Activated T-helper 1 cell treated with anti-CD3 and anti-CD28 coated beads, Interleukin-12 subunit alpha, Interleukin-12 subunit beta, Interleukin-2, Interleukin-4 antibody, amounts not matched to agents 30 ng/mL and 10 ng/mL and 1 ng/mL, durations not matched to agents 14 hours and 24 hours and 36 hours (primary cell): ENCODE results near the gene NUDCD2. TPM values are rescaled to one million over a fixed set of nuclear protein-coding genes. Genes with fewer than 3 reads are reported as not detected.
"Not testable (repeated sequence)": the region's sequence is repeated elsewhere in the genome, so short reads cannot be mapped to it uniquely, and the experiment has no call there.

Experiments used
- DNase-seq: peaks from one replicate; pipeline ENCODE4 v3.0.0; 2021; ENCODE audit warnings: low spot score
- H3K27ac Mint-ChIP-seq: one replicate; pipeline ENCODE4 v1.8.0; 2021; ENCODE audit warnings: mild to moderate bottlenecking, mixed read lengths
- H3K27me3 Mint-ChIP-seq: one replicate; pipeline ENCODE4 v1.8.0; 2022; ENCODE audit warnings: mild to moderate bottlenecking, moderate library complexity, mixed read lengths; ENCODE audit not compliant: insufficient read depth
- H3K36me3 Mint-ChIP-seq: one replicate; pipeline ENCODE4 v1.8.0; 2021; ENCODE audit warnings: low read depth, mixed read lengths
- H3K4me1 Mint-ChIP-seq: one replicate; pipeline ENCODE4 v1.8.0; 2021; ENCODE audit warnings: low read depth, mixed read lengths
- H3K4me3 Mint-ChIP-seq: one replicate; pipeline ENCODE4 v1.8.0; 2021; ENCODE audit warnings: mild to moderate bottlenecking, moderate library complexity, mixed read lengths
- H3K9me3 Mint-ChIP-seq: one replicate; pipeline ENCODE4 v1.8.0; 2021; ENCODE audit warnings: mixed read lengths
- intact Hi-C: fragments of 100-400 bp; cut with micrococcal nuclease; formaldehyde crosslinking; loops from one replicate; pipeline ENCODE4 v1.15.1; 2024
- total RNA-seq: library from RNA; stranded (reverse); gene quantifications from 2 replicates; pipeline ENCODE4 v1.2.3, GENCODE V29; 2022

Gene NUDCD2
- total RNA-seq, 1 donor from 2014 or later = 39.3 TPM

DNA sequence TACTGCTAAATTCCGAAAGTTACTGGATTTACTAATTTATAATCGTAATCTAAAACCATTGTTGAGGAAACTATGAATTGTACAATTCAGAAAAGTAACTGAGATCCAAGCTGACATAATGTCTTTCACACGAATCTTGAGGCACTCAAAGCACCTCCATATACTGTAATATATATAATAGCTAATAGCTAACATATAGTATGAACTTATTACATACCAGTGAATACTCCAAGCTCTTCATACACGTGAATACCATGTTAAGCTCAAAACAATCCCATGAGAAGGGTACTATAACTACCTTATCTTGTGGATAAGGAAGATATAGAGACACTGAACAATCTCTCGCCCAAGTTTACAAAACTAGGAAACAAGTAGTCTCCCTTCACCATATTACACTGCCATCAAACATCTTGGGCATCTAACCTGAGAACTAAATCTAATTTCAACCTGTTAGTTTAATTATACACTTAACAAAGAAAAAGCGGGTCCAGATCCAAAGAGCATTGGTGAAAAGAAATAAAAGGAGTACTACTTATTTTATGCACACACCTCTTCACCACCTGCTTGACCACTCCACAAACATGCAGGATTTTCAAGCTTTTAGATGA is 1.0 kb downstream of the NUDCD2 start:
- Mint-ChIP-seq H3K4me1 (peaks cover 43% of the 10 kb centered on the region), H3K27me3 (no peaks in the 10 kb centered on the region), H3K4me3 (peak overlapping the region; percentile 96), H3K36me3 (peaks cover 23% of the 10 kb centered on the region), H3K9me3 (no peaks in the 10 kb centered on the region), H3K27ac (peak overlapping the region; percentile 97)
- DNase-seq = no peak
- intact Hi-C loops = no loop called here

GRCh38 chr5:163456840-163457239 is 3.1 kb downstream of the NUDCD2 start:
- no peaks in the 10 kb centered on the region for H3K27me3 Mint-ChIP-seq

GRCh38 chr5:163456029-163456589 is 3.8 kb downstream of the NUDCD2 start:
- peaks cover 31% of the 10 kb centered on the region for H3K4me1 Mint-ChIP-seq
- DNase-seq = no peak

More at GRCh38 chr5:163456840-163457239, 3.1 kb downstream of the NUDCD2 start:
- intact Hi-C loops = no loop called here
- no peak for DNase-seq
- H3K4me1 Mint-ChIP-seq = peaks cover 31% of the 10 kb centered on the region
- no peak overlapping the region for H3K27ac Mint-ChIP-seq
- H3K36me3 Mint-ChIP-seq = peaks cover 31% of the 10 kb centered on the region
- H3K4me3 Mint-ChIP-seq = peak overlapping the region; percentile 41
- H3K9me3 Mint-ChIP-seq = no peaks in the 10 kb centered on the region

GRCh38 chr5:163455406-163455805 is 4.5 kb downstream of the NUDCD2 start:
- intact Hi-C loops, H3K27ac Mint-ChIP-seq, DNase-seq, H3K4me3 Mint-ChIP-seq, H3K9me3 Mint-ChIP-seq, H3K27me3 Mint-ChIP-seq: not testable (repeated sequence)
- Mint-ChIP-seq H3K36me3 (peaks cover 40% of the 10 kb centered on the region), H3K4me1 (peaks cover 31% of the 10 kb centered on the region)

More at GRCh38 chr5:163456029-163456589, 3.8 kb downstream of the NUDCD2 start:
- Mint-ChIP-seq H3K27ac (peak overlapping the region; percentile 2), H3K4me3 (peak overlapping the region; percentile 17), H3K9me3 (no peaks in the 10 kb centered on the region), H3K27me3 (no peaks in the 10 kb centered on the region), H3K36me3 (peaks cover 34% of the 10 kb centered on the region)
- intact Hi-C loops = no loop called here

DNA sequence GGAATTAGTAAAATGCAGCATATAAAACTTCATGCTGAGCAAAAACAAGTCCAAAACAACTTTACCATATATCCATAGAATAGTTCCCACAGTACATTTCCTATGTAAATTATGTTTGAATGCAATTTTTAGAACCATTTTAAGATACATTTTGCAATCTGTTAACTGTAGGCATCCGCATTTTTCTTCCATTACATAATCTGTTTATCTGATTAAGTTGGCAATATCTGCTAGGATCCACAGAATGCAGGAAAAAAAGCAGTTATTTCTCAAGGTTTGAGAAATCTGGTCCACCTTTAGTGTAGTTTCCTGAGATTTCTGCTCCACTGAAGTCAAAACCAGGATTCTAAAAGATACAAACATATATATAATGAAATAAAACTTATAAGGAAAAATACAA is 6.2 kb downstream of the NUDCD2 start:
- DNase-seq = no peak
- H3K27me3 Mint-ChIP-seq = no peaks in the 10 kb centered on the region
- H3K4me3 Mint-ChIP-seq = no peak overlapping the region
- no peaks in the 10 kb centered on the region for H3K9me3 Mint-ChIP-seq
- intact Hi-C loops = no loop called here
- H3K36me3 Mint-ChIP-seq = peaks cover 53% of the 10 kb centered on the region
- H3K27ac Mint-ChIP-seq = no peak overlapping the region
- peaks cover 31% of the 10 kb centered on the region for H3K4me1 Mint-ChIP-seq

DNA sequence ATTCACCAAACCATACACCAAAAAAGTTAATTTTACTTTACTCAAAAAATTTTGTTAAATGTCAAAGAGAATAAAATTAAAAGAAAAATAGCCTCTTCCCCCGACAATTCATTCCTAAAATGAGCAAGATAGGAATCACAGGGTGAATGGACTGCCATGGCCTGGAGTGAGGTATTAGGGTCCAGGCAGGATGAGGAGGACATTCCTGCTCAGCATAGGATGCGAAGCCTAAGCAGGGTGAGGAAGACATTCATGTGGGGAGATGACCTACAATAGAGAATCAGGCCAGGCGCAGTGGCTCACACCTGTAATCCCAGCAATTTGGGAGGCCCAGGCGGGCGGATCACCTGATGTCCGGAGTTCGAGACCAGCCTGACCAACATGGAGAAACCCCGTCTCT is 8.4 kb downstream of the NUDCD2 start:
- Mint-ChIP-seq H3K36me3 (peaks cover 66% of the 10 kb centered on the region), H3K27me3 (no peaks in the 10 kb centered on the region)
- intact Hi-C loops = no loop called here

GRCh38 chr5:163448491-163448890 is 11.4 kb downstream of the NUDCD2 start:
- H3K4me3 Mint-ChIP-seq = no peak overlapping the region
- no peaks in the 10 kb centered on the region for H3K27me3 Mint-ChIP-seq
- H3K4me1 Mint-ChIP-seq = peaks cover 11% of the 10 kb centered on the region
- H3K9me3 Mint-ChIP-seq = no peaks in the 10 kb centered on the region
- intact Hi-C loops = loop anchor here (1.0 kb wide), 1 partner anchor 8 kb away; no protein-coding TSS in a partner anchor
- DNase-seq = no peak
- H3K27ac Mint-ChIP-seq = no peak overlapping the region
- H3K36me3 Mint-ChIP-seq = peaks cover 61% of the 10 kb centered on the region

More for the DNA sequence above, 8.4 kb downstream of the NUDCD2 start:
- H3K4me1 Mint-ChIP-seq = peaks cover 21% of the 10 kb centered on the region
- no peak overlapping the region for H3K27ac Mint-ChIP-seq
- H3K9me3 Mint-ChIP-seq = no peaks in the 10 kb centered on the region
- H3K4me3 Mint-ChIP-seq = no peak overlapping the region
- DNase-seq = no peak

GRCh38 chr5:163447875-163448274 is 12.0 kb downstream of the NUDCD2 start:
- no peaks in the 10 kb centered on the region for H3K27me3 Mint-ChIP-seq
- no peak for DNase-seq
- no peak overlapping the region for H3K27ac Mint-ChIP-seq
- no peaks in the 10 kb centered on the region for H3K9me3 Mint-ChIP-seq
- peaks cover 11% of the 10 kb centered on the region for H3K4me1 Mint-ChIP-seq
- peaks cover 60% of the 10 kb centered on the region for H3K36me3 Mint-ChIP-seq
- no peak overlapping the region for H3K4me3 Mint-ChIP-seq
- intact Hi-C loops = loop anchor here (1.0 kb wide), 1 partner anchor 8 kb away; no protein-coding TSS in a partner anchor

DNA sequence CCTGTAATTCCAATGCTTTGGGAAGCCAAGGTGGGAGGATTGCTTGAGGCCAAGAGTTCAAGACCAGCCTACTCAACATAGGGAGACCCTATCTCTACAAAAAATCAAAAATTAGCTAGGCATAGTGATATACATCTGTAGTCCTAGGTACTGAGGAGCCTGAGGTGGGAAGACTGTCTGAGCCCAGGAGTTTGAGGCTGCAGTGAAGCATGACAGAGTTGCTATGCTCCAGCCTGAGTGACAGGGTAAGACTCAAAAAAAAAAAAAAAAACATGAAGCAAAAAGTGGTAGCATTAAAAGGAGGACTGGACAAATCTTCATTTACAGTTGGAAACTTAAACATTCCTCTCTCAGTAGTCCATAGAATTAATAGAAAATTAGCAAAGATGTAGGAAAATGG is 12.7 kb downstream of the NUDCD2 start:
- intact Hi-C loops = no loop called here
- peaks cover 63% of the 10 kb centered on the region for H3K36me3 Mint-ChIP-seq

GRCh38 chr5:163445345-163445744 is 14.6 kb downstream of the NUDCD2 start:
- peaks cover 61% of the 10 kb centered on the region for H3K36me3 Mint-ChIP-seq
- no peak overlapping the region for H3K27ac Mint-ChIP-seq
- DNase-seq = no peak
- H3K9me3 Mint-ChIP-seq = no peaks in the 10 kb centered on the region
- H3K4me1 Mint-ChIP-seq = peaks cover 27% of the 10 kb centered on the region
- intact Hi-C loops = no loop called here
- no peak overlapping the region for H3K4me3 Mint-ChIP-seq
- H3K27me3 Mint-ChIP-seq = no peaks in the 10 kb centered on the region

More for the DNA sequence above, 12.7 kb downstream of the NUDCD2 start:
- H3K4me3 Mint-ChIP-seq = no peak overlapping the region
- DNase-seq = no peak
- H3K4me1 Mint-ChIP-seq = peaks cover 14% of the 10 kb centered on the region
- no peaks in the 10 kb centered on the region for H3K27me3 Mint-ChIP-seq
- no peaks in the 10 kb centered on the region for H3K9me3 Mint-ChIP-seq
- no peak overlapping the region for H3K27ac Mint-ChIP-seq

DNA sequence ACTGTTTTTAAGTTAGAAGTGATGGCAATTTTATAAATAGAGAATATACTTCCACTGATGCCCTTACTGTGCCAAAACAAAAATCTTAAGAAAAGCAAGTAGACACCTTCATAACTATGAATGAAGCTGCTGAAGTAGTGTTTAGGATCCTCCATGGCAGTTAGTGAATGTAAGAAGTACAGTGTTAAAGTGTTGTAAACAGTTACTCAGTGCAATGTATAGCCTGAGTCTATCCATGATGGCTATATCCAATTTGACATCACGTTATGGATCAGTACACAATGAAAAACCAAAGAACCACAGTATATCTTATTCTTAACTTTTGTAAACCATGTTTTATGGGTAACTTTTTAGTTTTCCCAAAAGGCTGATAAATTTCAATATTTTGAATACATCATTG is 15.4 kb downstream of the NUDCD2 start:
- DNase-seq = no peak
- H3K4me1 Mint-ChIP-seq = peaks cover 34% of the 10 kb centered on the region
- no peak overlapping the region for H3K4me3 Mint-ChIP-seq
- H3K9me3 Mint-ChIP-seq = no peaks in the 10 kb centered on the region
- H3K27me3 Mint-ChIP-seq = no peaks in the 10 kb centered on the region
- H3K27ac Mint-ChIP-seq = no peak overlapping the region
- peaks cover 63% of the 10 kb centered on the region for H3K36me3 Mint-ChIP-seq
- intact Hi-C loops = no loop called here

DNA sequence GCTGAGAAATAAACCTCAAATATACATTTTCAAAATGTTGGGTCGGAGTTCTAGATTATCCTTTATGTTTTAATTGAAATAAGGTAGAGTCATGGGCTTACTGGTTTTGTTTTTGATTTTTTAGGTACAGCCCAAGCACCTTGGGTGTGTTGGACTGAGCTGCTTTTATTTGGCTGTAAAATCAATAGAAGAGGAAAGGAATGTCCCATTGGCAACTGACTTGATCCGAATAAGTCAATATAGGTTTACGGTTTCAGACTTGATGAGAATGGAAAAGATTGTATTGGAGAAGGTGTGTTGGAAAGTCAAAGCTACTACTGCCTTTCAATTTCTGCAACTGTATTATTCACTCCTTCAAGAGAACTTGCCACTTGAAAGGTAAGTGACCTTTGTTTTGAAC is 18.9 kb downstream of the NUDCD2 start:
- Mint-ChIP-seq H3K9me3 (no peaks in the 10 kb centered on the region), H3K36me3 (peaks cover 38% of the 10 kb centered on the region), H3K27ac (peak overlapping the region; percentile 29), H3K4me3 (no peak overlapping the region), H3K27me3 (no peaks in the 10 kb centered on the region), H3K4me1 (peaks cover 51% of the 10 kb centered on the region)
- intact Hi-C loops = loop anchor here (1.0 kb wide), 1 partner anchor 7 kb away; no protein-coding TSS in a partner anchor
- DNase-seq = no peak

DNA sequence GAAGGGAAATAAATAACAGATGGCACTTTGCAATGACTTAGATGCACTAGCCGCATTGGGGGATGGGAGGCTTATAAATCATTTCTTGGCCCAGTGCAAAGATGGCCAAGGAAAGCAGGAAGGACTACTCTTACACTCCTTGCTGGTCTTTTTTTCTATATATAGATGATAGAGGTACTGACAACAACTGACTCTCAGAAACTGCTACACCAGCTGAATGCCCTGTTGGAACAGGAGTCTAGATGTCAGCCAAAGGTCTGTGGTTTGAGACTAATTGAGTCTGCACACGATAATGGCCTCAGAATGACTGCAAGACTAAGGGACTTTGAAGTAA is 20.8 kb downstream of the NUDCD2 start:
- Mint-ChIP-seq H3K27ac (peak overlapping the region; percentile 36), H3K4me1 (peaks cover 59% of the 10 kb centered on the region), H3K27me3 (no peaks in the 10 kb centered on the region), H3K36me3 (peaks cover 30% of the 10 kb centered on the region), H3K9me3 (no peaks in the 10 kb centered on the region), H3K4me3 (peak overlapping the region; percentile 92)
- intact Hi-C loops = loop anchor here (5.0 kb wide), 1 partner anchor 128 kb away; no protein-coding TSS in a partner anchor
- DNase-seq = no peak
